Stimulated activated CD4-positive, alpha-beta T cell treated with anti-CD3 and anti-CD28 coated beads, Interleukin-4, amount 100 ng/mL, for 4 hours (primary cell): Measurements from ENCODE around the gene ALG14.

Source experiments
- DNase-seq, 2 experiments: peaks; one replicate each; pipeline ENCODE4 v3.0.0-alpha.2; 2020

The ALG14 gene

DNA sequence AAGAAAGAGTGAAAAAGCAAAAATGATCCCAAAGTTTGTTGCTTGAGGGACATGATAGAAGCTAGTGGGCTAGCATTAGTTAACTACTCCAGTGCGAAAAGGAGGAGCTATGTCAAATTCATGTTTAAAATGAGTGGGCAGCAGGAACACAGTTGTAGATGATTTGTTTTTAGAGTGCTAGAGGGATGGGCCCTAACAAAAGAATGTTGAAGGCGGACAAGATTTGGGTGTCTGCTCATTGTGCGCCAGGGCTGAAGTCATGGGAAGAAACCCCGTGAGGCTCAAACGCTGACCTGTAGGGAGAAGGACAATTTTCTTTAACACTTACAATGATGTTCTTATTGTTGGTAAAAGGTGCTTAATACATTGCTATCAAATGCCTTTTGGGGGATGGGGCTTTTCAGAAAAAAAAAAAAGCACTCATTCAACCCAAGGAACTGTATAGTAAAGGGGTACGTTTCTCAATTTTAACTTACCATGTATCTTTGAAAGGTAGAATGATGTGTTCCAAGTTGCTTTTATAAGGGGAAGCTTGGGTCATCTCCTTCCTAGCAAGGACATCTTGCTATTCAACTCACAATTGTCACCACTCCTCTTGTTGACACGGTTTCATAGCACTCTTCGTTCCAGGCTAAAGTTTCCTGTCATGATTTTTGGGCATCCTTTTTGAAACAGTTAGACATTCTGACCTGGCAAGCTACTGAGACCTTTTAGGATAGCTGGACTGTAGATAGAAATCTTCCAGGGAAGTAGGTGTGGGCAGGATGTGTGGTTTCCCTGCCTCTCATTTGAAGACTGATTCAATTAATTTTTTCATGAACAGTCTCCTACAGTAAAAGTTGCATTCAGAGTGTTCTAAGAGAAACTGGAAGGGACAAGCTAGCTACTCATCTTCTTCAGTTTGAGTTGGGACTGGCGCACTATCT is 92.8 kb downstream of the ALG14 start:
- no peak for DNase-seq

DNA sequence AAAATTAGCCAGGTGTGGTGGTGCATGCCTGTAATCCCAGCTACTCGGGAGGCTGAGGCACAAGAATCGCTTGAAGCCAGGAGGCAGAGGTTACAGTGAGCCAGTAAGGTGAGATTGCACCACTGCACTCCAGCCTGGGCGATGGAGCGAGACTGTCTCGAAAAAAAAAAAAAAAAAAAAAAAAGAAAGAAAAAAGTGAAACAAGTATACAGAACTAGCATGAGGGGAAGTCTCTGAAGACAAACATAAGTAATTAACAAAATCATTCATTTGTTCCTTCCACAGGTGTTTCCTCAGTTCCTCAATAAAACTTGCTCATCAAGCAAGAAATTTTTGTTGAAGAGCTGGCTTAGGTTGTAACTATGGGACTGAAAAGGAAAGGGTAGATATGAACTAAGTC is 93.6 kb downstream of the ALG14 start:
- no peak for DNase-seq

DNA sequence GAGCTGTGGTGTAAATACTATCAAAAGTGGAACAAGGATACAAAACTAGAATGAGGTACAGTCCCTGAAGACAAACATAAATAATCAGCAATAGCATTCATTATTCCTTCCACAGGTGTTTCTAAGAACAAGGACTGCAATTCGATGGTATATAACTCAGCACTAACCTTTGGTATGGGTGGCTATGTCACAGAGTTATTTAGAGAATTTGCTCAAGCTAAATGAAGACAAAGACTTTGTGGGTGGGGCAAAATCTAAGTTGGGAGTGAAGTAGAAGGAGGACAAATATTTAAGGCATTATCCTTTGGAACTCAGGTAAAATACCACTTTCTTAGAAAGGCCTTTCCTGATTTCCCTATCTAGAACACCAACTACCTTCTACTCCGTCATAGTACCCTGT is 94.3 kb downstream of the ALG14 start:
- DNase-seq: no peak

DNA sequence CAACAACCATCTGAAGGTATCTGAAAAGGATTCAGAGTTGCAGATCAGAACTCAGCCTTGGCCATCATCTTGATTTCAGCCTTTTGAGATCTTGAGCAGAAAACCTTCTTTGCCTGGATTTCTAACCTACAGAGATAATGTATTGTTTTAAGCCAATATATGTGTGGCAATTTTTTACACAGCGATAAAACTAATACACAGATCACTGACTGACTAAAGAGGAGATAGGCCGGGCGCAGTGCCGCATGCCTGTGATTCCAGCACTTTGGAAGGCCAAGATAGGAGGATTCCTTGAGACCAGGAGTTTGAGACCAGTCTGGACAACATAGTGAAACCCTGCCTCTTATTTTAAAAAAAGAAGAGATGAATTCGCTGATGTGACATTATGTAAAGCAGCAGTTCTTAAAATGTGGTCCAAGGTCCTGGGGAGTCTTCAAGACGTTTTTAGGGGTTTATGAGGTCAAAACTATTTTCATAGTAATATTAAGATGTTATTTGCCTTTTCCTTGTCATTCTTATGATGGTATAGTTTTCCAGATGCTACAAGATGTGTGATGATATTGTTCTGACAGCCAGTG is 95.7 kb downstream of the ALG14 start:
- DNase-seq: no peak

DNA sequence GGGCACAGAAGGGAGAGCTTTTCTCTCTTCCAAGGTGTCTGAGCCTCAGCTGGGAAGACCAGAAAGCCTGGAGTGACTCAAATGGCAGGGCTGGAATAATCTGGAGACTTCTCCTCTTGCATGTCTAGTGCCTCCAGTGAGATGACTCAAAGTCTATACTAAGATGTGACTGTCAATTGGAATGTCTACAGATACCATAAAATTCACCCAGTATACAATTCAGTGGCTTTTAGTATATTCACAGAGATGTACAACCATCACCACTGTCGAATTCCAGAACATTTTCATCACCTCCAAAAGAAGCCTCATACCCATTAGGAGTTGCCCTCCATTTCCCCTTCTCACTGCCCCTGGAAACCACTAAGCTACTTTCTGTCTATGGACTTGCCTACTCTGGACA is 97.9 kb downstream of the ALG14 start:
- no peak for DNase-seq

DNA sequence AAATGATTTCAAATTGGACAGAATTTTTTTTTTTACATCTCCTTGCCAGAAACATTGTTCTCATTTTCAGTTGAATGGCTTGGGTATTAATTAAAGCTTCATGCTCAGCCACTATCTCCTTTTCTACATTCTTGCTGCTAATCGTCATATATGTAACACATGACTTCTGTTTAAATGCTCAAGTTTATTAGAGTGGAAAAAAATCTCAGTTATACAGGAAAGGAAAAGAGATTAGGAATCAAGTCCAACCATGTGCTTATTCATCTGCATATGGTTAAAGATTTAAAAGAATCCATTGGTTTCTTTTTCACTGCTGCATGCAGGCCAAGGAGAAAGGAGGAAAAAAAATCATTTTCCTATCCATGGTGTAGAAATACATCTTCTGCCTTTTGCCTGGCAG is 98.5 kb downstream of the ALG14 start:
- no peak for DNase-seq

DNA sequence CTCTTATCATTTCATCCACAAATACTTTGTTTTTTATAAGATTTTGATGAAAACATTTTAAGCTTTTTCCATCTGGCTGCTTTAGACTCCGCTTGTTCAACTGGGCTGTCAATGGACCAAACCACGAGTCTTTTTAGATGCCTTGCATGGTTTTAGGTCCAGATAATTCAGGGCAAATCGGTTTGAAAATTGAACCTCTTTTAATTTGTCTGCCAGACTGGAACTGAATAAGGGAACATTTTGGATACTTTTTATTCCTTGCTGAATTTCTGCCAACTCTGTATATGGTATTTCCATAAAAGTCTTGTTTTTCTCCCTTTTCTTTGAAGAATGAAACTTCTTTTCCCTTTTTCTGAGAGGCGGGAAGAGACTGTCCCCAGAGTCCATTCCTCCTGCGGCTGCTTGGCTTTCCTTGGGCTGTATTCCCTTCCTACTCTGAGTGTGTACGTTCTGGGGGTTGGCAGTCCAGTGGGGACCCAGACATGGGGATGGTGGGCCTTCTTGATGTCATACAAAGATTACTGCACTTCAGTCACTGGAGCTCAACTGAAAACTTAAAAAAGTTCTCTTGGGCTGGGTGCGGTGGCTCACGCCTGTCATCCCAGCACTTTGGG is 99.3 kb downstream of the ALG14 start:
- no peak for DNase-seq

DNA sequence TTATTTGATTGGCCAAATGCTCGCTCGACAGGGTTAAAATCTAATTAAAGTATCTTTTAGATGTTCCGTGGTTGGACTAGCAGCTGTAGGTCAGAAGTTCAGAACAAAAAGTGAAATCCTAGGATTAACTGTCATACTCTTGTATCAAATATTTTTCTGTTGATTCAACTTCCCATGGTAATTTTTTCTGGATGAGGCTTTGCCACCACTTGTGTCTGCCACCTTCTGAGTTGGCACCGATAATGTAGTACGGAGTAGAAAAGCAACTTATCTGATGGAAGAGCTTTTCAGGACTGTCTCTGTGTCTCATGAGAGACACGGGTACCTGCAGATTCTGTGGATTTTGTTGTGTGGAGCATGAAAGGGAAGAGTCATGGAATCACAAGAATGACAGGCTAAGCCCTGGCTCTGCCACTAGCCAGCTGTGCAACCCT is 101.2 kb downstream of the ALG14 start:
- DNase-seq: no peak

DNA sequence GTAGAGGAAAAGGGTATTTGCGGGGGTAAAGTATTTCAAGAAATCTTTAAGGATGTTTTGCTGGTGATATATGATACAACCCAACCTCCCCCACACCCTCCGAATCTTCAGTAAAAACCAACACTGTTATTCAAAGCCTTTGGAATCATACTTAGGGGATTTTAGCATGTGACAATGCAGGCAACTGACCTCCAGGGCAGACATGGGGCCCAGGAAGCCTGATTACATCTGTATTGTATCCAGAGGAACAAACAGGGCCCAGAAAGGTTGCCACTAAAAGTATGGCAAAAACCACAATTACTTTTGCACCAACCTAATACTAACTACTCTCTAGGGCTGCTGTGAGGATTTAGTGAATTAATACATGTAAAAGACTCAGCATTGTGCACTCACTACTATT is 102.0 kb downstream of the ALG14 start:
- DNase-seq: no peak

DNA sequence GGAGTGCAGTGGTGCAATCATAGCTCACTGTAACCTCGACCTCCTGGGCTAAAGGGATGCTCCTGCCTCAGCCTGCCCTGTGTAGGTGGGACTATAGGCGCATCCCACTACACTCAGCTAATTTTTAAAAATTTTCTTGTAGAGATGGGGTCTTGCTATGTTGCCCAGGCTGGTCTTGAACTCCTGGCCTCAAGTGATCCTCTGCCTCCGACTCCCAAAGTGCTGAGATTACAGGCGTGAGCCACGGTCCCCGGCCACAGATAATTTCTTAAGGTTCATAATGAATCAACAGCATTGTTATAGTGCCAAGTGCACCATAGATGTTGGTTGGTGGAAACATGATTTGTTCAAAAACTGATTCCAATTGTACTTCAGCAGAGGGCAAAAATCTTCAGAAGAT is 103.6 kb downstream of the ALG14 start:
- DNase-seq: no peak

DNA sequence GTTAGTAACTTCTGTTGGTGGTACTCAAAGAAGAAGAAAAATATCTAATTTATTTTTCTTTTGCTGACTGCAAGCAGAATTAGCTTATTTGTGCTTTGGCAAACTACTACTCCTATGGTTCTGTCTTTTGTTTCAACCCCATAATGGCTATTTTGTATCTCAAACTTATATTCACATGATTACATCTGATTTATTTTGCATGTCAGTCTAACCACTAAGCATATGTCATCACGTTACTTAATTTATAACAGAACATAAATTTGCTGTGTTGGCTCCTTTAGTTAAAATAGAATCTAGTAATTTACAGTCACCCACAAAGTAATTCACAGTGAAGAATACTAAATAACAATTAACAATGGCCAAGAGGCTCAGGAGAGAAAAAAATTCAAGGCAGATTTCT is 106.7 kb downstream of the ALG14 start:
- DNase-seq: no peak

DNA sequence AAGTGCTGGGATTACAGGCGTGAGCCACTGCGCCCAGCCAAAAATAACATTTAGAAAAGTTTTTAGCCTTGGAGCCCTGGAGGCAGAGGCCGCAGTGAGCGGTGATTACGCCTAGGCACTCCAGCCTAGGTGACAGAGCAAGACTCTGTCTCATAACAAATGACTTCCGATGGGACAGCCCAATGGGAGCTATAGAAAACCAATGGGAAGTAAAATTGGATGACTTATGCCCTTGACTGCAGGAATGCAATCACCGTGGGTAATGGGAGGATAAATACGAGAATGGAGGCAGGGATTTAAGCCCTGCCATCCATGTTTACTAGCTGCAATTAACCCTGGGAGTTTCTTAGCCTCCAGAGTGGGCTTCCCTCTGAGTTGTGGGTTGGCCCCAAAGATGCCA is 108.9 kb downstream of the ALG14 start:
- no peak for DNase-seq

DNA sequence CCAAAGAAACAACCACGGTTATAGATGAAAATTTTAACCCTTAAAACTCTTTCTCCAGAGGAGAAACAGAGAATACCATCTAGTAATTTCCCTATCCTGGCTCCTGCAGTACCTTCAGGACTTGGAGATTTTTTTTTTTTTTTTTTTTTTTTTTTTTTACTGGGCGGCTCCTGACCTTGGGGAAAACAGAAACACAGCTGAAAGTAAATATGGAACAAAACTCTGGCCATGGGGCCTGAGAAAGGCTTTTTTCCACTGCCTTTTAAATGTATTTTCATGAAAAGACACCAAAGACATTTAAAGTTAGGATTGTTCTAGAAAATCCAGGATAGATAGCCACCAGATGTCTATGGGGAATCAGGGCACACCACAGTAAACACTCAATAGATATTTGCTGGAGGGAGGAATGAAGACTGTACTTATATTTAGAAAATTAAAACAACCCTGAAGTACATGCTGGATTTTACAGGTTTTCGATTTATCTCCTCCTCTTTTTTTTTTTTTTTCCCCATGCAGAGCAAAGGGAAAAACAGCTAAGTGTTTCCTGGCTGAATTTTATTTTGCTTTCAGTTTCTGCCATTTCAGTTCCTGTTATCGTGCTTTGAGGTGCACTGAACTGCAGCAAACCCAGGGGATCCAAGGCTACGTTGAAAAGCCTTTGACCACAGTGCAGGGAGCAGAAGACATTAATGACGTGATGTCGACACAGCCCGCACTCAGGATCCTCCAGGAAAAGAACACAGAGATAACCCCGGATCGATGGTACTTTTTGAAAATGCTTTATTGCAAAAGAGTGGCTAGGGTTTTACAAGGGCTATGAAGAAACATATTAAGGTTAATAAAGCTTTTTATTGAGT is 110.1 kb downstream of the ALG14 start:
- DNase-seq: peak in 1 of 2 experiments; percentile 10

DNA sequence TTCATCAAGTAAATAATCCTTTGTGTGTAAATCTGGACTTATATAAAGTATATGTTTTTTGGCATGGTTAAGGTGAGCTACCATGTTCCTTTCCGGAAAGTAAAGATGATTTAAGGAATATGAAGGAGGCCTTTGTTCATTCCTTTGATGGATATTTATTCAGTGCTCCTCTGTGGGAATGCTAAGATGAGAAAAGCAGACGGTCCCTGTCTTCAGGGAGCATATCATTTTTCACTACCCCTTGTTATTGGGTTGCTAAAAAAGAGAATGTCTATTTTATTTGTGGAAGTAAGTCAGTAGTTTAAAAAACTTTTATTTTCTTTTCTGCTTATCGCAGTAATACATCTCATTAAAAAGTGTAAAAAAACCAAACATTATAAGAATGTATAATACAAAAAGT is 110.8 kb downstream of the ALG14 start:
- no peak for DNase-seq

DNA sequence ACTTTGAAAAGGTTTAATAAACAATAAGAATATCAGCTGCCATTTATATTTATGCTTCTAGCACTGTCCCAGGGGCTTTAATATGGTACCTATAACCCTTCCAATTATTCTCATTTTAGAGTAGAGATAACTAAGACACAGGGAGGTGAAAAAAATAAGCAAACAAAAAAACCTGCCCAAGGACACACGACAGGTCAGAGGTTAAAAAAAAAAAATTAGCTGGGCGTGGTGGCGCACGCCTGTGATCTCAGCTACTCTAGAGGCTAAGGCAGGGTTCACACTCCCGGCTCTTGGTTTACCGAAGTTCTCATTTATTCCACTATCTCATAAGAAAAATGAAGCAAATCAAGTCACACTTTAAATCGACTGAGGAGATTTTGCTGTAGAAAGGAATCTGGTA is 111.2 kb downstream of the ALG14 start:
- no peak for DNase-seq

DNA sequence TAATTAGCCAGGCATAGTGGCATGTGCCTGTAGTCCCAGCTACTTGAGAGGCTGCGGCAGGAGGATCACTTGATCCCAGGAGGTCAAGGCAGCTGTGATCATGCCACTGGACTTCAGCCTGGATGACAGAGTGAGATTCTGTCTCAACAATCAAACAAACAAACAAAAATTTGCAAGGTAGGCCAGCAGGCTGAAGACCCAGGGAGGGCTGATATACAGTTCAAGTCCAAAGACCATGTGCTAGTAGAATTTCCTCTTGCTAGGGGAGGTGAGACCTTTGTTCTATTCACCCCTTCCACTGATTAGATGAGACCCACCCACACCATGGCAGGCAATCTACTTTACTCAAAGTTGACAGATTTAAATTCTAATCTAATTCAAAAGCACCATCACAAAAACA is 114.7 kb downstream of the ALG14 start:
- no peak for DNase-seq

DNA sequence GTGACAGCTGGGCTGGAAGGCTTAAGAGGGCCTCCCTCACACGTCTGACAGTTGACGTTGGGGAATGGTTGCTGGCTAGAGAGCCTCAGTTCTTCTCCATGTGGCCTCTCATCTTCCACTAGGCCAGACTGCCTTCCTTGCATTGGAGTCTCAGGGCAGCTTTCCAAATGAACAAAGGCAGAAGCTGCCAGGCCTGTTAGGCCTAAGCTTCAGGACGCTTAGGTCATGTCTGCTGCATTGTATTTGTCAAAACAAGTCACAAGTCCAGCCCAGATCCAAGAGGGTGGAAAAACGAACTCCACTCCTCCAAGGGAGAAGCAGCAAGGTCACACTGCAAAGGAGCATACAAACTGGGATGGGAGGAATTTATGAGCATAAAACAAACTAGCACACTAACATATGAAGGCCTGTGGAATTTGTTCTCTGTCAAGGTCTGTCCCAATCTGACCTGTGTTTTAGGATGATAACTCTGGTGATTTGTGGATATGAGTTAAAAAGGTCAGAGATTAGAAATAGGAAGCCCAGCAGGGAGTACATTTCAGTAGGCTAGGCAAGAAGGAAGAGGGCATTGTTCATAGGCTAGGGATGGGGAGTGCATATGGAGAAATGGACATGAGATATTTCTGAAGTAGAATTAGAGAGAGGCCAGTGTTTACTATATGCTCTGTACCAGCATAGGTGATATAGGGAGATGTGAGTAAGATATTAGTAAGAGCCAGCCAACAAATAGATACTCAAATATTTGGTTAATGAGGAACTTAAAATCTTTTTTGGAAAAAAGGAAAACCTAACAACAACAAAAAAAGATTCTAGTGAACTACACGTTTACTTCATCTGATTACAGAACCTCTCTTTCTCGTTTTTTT is 116.8 kb downstream of the ALG14 start:
- DNase-seq: no peak

DNA sequence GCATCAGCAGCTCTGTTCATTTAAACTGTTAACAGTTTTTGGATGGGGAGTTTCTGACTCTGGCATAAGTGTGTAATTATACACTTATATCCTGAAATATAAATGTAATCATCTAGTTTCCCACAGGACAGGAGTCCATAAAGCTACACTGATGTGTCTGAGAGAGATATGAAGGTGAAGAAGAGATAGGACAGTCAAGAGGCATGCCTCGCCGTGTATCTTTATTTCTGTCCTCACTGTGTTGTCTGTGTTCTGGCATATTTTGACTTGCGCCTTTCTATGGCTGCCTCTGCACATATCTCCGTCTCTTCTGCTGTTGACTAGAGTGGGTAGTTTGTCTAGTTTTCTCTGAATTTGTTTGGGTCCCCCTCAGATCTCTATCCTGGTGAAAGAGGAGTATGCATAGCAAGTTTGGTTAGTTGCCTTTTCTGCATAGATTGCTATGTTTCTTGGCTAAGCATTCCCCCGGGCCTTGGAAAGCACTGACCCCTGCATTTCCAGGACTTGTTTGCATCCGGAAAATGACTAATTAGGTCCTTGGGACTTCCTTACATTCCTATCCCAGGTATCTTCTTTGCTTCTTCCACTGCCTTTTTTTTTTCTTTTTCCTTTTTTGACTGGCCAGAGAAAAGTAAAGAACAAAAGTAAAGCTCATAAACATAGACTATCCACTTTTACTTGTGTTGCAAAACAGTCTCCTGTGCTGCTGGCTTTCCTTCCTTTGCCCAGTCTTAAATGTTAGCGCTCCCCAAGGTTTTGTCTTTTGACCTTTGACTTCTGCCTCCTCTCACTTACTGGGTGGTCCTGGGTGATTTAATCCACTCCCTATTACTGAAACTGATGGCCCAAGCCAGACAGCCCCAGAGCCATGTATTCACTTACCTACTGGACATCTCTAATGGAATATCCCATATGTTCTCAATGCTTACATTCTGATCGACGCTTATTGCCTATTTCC is 118.2 kb downstream of the ALG14 start:
- no peak for DNase-seq

DNA sequence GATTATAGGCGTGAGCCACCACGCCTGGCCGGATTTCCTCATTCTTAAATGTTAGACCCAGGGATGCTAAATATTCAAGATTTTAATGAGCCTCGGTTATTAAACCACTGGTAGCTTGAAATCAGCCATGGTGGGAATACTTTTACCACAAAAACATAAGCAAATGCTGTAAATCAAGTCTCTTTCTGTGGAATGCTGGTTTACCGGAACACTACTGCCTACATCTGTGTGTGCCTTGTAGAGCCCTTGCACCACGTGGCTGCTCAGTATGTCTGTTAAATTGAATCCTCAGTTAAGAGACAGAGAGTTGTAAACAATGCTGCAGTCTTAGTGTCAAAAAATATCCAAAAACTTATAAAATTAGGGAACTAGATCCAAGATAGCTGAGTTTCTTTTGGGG is 119.0 kb downstream of the ALG14 start:
- no peak for DNase-seq

DNA sequence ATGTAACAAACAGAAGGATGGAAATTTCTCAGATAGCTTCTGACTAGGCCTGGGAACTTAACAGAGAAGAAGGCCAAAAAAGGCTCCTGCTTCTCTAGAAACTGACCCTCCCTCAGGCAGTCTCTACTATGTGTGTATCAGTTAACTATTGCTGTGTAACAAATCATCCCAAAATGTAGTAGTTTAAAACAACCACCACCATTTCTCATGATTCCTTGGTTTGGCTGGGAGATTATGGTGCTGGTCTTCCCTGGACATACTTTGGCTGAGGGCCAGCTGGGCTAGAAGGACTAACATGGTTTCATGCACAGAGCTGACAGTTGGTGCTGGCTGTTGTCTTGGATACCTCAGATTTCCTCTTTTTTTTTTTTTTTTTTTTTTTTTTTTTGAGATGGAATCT is 119.6 kb downstream of the ALG14 start:
- DNase-seq: no peak

DNA sequence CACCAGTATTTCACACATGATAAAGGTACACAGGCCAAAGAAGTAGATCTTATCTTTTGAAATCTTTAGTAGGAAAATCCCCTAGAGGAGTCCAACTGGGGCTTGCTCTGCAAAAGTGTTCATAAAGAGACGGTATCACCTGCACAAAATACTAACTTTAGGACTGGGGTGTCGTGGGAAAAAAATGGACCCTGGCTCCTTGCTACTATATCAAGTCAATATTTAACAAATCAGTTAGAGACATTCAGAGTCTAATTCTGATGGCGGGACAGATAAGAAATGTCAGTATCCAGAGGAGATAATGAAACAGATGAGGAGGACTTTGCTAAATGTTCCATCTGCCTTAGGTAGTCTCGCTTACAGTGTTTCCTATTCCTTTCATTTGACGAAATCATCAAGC is 120.2 kb downstream of the ALG14 start:
- no peak for DNase-seq
